ENCODE data around the gene SYT14. TPM values are rescaled to one million over a fixed set of nuclear protein-coding genes. Genes with fewer than 3 reads are reported as not detected.

SYT14 gene
- total RNA-seq, 1 donor from 2014 or later = 0.03 TPM

- no peaks in the 10 kb centered on the region for H3K4me1 ChIP-seq
- no peak for ATAC-seq
- no peak overlapping the region for H3K27ac ChIP-seq
- no peak for DNase-seq
- no peak for TF ChIP-seq CTCF (IDR thresholded peaks at IDR 0.05)
- no peaks in the 10 kb centered on the region for H3K27me3 ChIP-seq
- no peaks in the 10 kb centered on the region for H3K36me3 ChIP-seq
- H3K9me3 ChIP-seq = no peaks in the 10 kb centered on the region
- intact Hi-C loops (cut with DNase I) = no loop called here
- H3K4me3 ChIP-seq = no peak overlapping the region
These were observed 58.3 kb downstream of the SYT14 start for GRCh38 chr1:209996348-209996747.

GRCh38 chr1:209999005-209999404 is 61.0 kb downstream of the SYT14 start:
- DNase-seq = no peak
- intact Hi-C loops (cut with DNase I) = no loop called here

GRCh38 chr1:210001751-210002150 is 63.7 kb downstream of the SYT14 start:
- intact Hi-C loops (cut with DNase I) = no loop called here
- no peak for TF ChIP-seq CTCF (IDR thresholded peaks at IDR 0.05)
- Histone ChIP-seq H3K27ac (no peak overlapping the region), H3K36me3 (no peaks in the 10 kb centered on the region), H3K4me1 (no peaks in the 10 kb centered on the region), H3K27me3 (no peaks in the 10 kb centered on the region), H3K9me3 (no peaks in the 10 kb centered on the region), H3K4me3 (no peak overlapping the region)
- DNase-seq = no peak
- ATAC-seq = no peak

More at GRCh38 chr1:209999005-209999404, 61.0 kb downstream of the SYT14 start:
- Histone ChIP-seq H3K4me1 (no peaks in the 10 kb centered on the region), H3K36me3 (no peaks in the 10 kb centered on the region), H3K27me3 (no peaks in the 10 kb centered on the region), H3K27ac (no peak overlapping the region), H3K4me3 (no peak overlapping the region), H3K9me3 (no peaks in the 10 kb centered on the region)
- no peak for ATAC-seq
- TF ChIP-seq CTCF (IDR thresholded peaks at IDR 0.05) = no peak

GRCh38 chr1:210003501-210003900 is 65.5 kb downstream of the SYT14 start:
- Histone ChIP-seq H3K27ac (no peak overlapping the region), H3K27me3 (no peaks in the 10 kb centered on the region), H3K36me3 (no peaks in the 10 kb centered on the region), H3K9me3 (no peaks in the 10 kb centered on the region), H3K4me3 (no peak overlapping the region), H3K4me1 (no peaks in the 10 kb centered on the region)
- no peak for TF ChIP-seq CTCF (IDR thresholded peaks at IDR 0.05)
- ATAC-seq = no peak
- DNase-seq = no peak
- intact Hi-C loops (cut with DNase I) = no loop called here

- intact Hi-C loops (cut with DNase I) = no loop called here
- Histone ChIP-seq H3K27ac (no peak overlapping the region), H3K36me3 (no peaks in the 10 kb centered on the region), H3K4me3 (no peak overlapping the region), H3K9me3 (no peaks in the 10 kb centered on the region), H3K27me3 (no peaks in the 10 kb centered on the region), H3K4me1 (no peaks in the 10 kb centered on the region)
- DNase-seq = no peak
- ATAC-seq = no peak
- TF ChIP-seq CTCF (IDR thresholded peaks at IDR 0.05) = no peak
These were observed 72.1 kb downstream of the SYT14 start for GRCh38 chr1:210010161-210010560.

Measured in upper lobe of right lung (tissue), 1 donor.